HG02973 (cell line): ENCODE data around the gene DYNC1H1.
A peak's percentile ranks its signal among the peaks of the same experiment; 100 is the strongest.
"Not testable (repeated sequence)": the region's sequence is repeated elsewhere in the genome, so short reads cannot be mapped to it uniquely, and the experiment has no call there.

Source experiments
- ATAC-seq: cut with Tn5 transposase; IDR thresholded peaks from one replicate; pipeline ENCODE4 v1.9.1; 2021; ENCODE audit warnings: moderate library complexity; ENCODE audit not compliant: unreplicated experiment

Gene DYNC1H1

GRCh38 chr14:101962503-101962874 lies 1.9 kb upstream of the DYNC1H1 start:
- ATAC-seq, result no peak

- no peak for ATAC-seq
These were observed 1.3 kb upstream of the DYNC1H1 start for GRCh38 chr14:101963052-101963451.

- ATAC-seq, result no peak
These were observed 597 bp upstream of the DYNC1H1 start for GRCh38 chr14:101963656-101964296.

GRCh38 chr14:101965181-101965544 lies 790 bp downstream of the DYNC1H1 start:
- peak; percentile 30 for ATAC-seq

GRCh38 chr14:101965770-101966722 lies 1.7 kb downstream of the DYNC1H1 start:
- no peak for ATAC-seq

GRCh38 chr14:101966742-101967141 lies 2.4 kb downstream of the DYNC1H1 start:
- ATAC-seq, result no peak

- ATAC-seq, result no peak
These were observed 3.8 kb downstream of the DYNC1H1 start for GRCh38 chr14:101968186-101968585.

GRCh38 chr14:101969481-101969880 lies 5.1 kb downstream of the DYNC1H1 start:
- ATAC-seq, result no peak

GRCh38 chr14:101970830-101971400 lies 6.5 kb downstream of the DYNC1H1 start:
- ATAC-seq, result no peak

GRCh38 chr14:101971458-101971857 lies 7.1 kb downstream of the DYNC1H1 start:
- ATAC-seq, result not testable (repeated sequence)

- no peak for ATAC-seq
These were observed 7.9 kb downstream of the DYNC1H1 start for GRCh38 chr14:101972126-101972866.

GRCh38 chr14:101973356-101973755 lies 9.0 kb downstream of the DYNC1H1 start:
- ATAC-seq, result no peak

GRCh38 chr14:101975231-101975630 lies 10.9 kb downstream of the DYNC1H1 start:
- no peak for ATAC-seq

GRCh38 chr14:101977311-101978071 lies 13.1 kb downstream of the DYNC1H1 start:
- ATAC-seq, result no peak

GRCh38 chr14:101979666-101980065 lies 15.3 kb downstream of the DYNC1H1 start:
- ATAC-seq, result no peak

GRCh38 chr14:101980251-101980650 lies 15.9 kb downstream of the DYNC1H1 start:
- ATAC-seq, result no peak

GRCh38 chr14:101980700-101981099 lies 16.3 kb downstream of the DYNC1H1 start:
- peak; percentile 89 for ATAC-seq

GRCh38 chr14:101982621-101983020 lies 18.2 kb downstream of the DYNC1H1 start:
- ATAC-seq, result no peak

- ATAC-seq, result not testable (repeated sequence)
These were observed 20.5 kb downstream of the DYNC1H1 start for GRCh38 chr14:101984831-101985230.

- ATAC-seq, result no peak
These were observed 21.6 kb downstream of the DYNC1H1 start for GRCh38 chr14:101985957-101986356.
